GM13976 (cell line): Measurements from ENCODE around the gene ADRA1B.

Experiments
- DNase-seq: peaks from one replicate; pipeline ENCODE4 v3.0.0; 2012; ENCODE audit warnings: low spot score
- in situ Hi-C: fragments of 300-500 bp; cut with MboI; formaldehyde crosslinking; loops from one replicate; pipeline ENCODE4 v1.12.0; 2022; ENCODE audit warnings: low sequenced_read_pairs, mixed read lengths, inconsistent platforms; ENCODE audit not compliant: unreplicated experiment
- TF ChIP-seq, protein P1 (sequence below): IDR thresholded peaks from 2 replicates; pipeline ENCODE4 v1.5.1; 2012; ENCODE audit warnings: borderline replicate concordance, mild to moderate bottlenecking; ENCODE audit not compliant: insufficient read depth; ENCODE audit errors: extremely low read depth, missing control alignments, control extremely low read depth

Gene ADRA1B

DNA sequence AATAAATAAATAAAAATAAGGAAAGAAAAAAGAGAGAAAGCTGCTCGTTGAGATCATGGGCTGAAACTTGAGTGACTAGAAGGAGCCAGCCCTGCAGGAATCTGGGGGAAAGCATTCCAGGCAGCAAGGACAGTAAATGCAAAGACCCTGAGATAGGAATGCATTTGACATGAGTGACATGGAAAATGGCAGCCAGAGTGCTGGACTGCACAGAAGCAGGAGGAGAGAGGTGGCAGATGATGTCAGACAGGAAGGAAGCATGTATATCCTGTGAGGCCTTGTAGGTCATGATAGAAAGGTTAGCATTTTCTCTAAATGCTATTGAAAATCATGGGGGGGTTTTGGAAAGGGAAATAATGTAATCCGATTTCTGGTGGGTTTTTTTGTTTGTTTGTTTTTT lies 29.1 kb downstream of the ADRA1B start:
- TF ChIP-seq, protein P1, sequence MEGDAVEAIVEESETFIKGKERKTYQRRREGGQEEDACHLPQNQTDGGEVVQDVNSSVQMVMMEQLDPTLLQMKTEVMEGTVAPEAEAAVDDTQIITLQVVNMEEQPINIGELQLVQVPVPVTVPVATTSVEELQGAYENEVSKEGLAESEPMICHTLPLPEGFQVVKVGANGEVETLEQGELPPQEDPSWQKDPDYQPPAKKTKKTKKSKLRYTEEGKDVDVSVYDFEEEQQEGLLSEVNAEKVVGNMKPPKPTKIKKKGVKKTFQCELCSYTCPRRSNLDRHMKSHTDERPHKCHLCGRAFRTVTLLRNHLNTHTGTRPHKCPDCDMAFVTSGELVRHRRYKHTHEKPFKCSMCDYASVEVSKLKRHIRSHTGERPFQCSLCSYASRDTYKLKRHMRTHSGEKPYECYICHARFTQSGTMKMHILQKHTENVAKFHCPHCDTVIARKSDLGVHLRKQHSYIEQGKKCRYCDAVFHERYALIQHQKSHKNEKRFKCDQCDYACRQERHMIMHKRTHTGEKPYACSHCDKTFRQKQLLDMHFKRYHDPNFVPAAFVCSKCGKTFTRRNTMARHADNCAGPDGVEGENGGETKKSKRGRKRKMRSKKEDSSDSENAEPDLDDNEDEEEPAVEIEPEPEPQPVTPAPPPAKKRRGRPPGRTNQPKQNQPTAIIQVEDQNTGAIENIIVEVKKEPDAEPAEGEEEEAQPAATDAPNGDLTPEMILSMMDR: no peak
- no peak for DNase-seq
- in situ Hi-C loops: no loop called here

- in situ Hi-C loops: no loop called here
- no peak for DNase-seq
- TF ChIP-seq, protein P1: no peak
Observed at GRCh38 chr5:159947708-159948358, 31.6 kb downstream of the ADRA1B start.

- TF ChIP-seq, protein P1: no peak
- in situ Hi-C loops: no loop called here
- DNase-seq: no peak
Observed at GRCh38 chr5:159951387-159951786, 35.1 kb downstream of the ADRA1B start.

GRCh38 chr5:159951834-159952233 lies 35.6 kb downstream of the ADRA1B start:
- DNase-seq: no peak
- in situ Hi-C loops: no loop called here
- TF ChIP-seq, protein P1: no peak

DNA sequence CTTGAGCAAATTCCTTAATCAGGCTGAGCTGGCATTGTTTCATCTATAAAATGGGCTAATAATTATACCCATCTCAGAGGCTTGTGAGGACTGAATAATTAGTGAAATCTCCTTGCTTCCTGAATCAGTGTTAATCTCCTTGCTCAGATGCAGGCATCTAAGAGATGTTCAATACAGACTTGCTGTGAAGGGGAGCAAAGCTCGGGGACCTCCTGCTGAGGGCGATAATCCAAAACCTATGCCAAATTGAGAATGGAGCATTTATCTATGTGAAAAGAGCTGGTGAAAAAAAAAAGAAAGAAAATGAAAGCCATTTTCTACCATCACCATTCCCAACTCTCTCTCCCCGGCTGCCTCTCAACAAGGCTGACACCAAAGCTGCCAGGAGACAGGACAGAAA lies 37.3 kb downstream of the ADRA1B start:
- TF ChIP-seq, protein P1: no peak
- in situ Hi-C loops: no loop called here
- DNase-seq: no peak

GRCh38 chr5:159955056-159955624 lies 38.9 kb downstream of the ADRA1B start:
- TF ChIP-seq, protein P1: no peak
- DNase-seq: no peak
- in situ Hi-C loops: no loop called here
